ENCODE results near the gene NEURL3. TPM values are rescaled to one million over a fixed set of nuclear protein-coding genes. Genes with fewer than 3 reads are reported as not detected.

NEURL3 gene
- total and polyA plus RNA-seq, 2 of the 8 experiments (the other 6 are each of a cell fraction or from before 2014, with no cell fraction given) = not detected

DNA sequence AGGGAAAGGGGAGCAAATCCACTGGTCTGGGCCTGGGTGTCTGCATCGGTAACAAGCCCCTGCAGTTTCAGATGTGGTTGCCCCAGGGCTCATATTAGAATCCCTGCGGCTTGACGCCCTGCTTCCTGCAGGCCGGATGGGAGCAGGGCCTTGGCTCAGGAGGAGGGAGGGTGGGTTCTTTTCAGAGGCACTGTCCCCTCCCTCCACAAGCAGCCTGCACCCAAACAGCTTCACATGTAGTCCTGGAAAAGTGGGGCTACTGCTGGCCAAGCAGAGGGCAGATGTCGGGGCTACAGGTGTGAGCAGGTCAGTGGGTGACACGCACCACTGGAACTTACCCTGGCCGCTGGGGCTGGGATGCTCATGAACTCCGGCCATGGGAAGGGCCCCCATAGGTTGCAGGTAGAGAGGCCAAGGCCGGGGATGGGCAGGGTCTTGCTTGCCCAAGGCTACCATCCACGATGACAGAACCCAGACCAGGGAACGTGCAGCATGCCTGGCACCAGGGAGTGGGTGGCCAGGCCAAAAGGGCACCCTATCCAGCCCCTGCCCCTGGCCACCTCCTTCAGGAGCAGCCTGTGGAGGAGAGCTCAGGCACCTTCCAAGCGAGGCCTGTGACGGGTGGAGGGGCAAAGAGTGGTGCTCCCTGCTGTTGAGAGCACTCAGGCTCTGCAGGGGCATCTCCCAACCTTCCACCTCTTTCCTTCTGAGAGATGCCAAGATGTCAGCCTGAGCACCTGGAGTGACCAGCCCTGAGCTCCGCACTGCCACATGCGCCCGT, 48.2 kb upstream of the NEURL3 start (continued):
- TF ChIP-seq EGR1 (IDR thresholded peaks at IDR 0.05; ENCODE audit: borderline replicate concordance, low read depth, low read length) (no peak), TEAD4 (IDR thresholded peaks at IDR 0.05; ENCODE audit: low read depth, low read length) (no peak), SUZ12 (IDR thresholded peaks at IDR 0.05; ENCODE audit: low read length) (no peak), EZH2 (IDR thresholded peaks at IDR 0.05; ENCODE audit: low read depth, low read length, severe bottlenecking) (no peak), ASH2L (IDR thresholded peaks at IDR 0.05; ENCODE audit: low read length) (no peak)
- TF ChIP-seq, protein P1, sequence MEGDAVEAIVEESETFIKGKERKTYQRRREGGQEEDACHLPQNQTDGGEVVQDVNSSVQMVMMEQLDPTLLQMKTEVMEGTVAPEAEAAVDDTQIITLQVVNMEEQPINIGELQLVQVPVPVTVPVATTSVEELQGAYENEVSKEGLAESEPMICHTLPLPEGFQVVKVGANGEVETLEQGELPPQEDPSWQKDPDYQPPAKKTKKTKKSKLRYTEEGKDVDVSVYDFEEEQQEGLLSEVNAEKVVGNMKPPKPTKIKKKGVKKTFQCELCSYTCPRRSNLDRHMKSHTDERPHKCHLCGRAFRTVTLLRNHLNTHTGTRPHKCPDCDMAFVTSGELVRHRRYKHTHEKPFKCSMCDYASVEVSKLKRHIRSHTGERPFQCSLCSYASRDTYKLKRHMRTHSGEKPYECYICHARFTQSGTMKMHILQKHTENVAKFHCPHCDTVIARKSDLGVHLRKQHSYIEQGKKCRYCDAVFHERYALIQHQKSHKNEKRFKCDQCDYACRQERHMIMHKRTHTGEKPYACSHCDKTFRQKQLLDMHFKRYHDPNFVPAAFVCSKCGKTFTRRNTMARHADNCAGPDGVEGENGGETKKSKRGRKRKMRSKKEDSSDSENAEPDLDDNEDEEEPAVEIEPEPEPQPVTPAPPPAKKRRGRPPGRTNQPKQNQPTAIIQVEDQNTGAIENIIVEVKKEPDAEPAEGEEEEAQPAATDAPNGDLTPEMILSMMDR (IDR thresholded peaks at IDR 0.05; ENCODE audit: control extremely low read depth in 1 of 3, insufficient read depth in 1 of 3, low read depth in 1 of 3, low read length in 3 of 3) = no peak
- TF ChIP-seq, protein P2, sequence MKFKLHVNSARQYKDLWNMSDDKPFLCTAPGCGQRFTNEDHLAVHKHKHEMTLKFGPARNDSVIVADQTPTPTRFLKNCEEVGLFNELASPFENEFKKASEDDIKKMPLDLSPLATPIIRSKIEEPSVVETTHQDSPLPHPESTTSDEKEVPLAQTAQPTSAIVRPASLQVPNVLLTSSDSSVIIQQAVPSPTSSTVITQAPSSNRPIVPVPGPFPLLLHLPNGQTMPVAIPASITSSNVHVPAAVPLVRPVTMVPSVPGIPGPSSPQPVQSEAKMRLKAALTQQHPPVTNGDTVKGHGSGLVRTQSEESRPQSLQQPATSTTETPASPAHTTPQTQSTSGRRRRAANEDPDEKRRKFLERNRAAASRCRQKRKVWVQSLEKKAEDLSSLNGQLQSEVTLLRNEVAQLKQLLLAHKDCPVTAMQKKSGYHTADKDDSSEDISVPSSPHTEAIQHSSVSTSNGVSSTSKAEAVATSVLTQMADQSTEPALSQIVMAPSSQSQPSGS (IDR thresholded peaks at IDR 0.05; ENCODE audit: low read length) = no peak

Measured in H1 (cell line).